Activated CD8-positive, alpha-beta T cell treated with anti-CD3 and anti-CD28 coated beads for 36 hours (primary cell): ENCODE measurements around the gene LPXN. TPM values are rescaled to one million over a fixed set of nuclear protein-coding genes. Genes with fewer than 3 reads are reported as not detected.

Source experiments
- ATAC-seq: fragments of 200-7000 bp; cut with Tn5 transposase; one replicate; pipeline ENCODE4 v1.10.0; 2021; ENCODE audit warnings: mild to moderate bottlenecking, moderate library complexity
- CTCF ChIA-PET: fragments of 350-600 bp; sonication (Branson Sonifier 250); formaldehyde crosslinking; loops from one replicate; lab custom pipeline; 2021; ENCODE audit warnings: antibody characterized with exemption; lab: Charles Lee
- POLR2A ChIA-PET: fragments of 350-600 bp; sonication (Branson Sonifier 250); formaldehyde crosslinking; loops from one replicate; lab custom pipeline; 2021; ENCODE audit warnings: antibody characterized with exemption; lab: Charles Lee
- DNase-seq: peaks from one replicate; pipeline ENCODE4 v3.0.0-alpha.2; 2020
- H3K27ac Mint-ChIP-seq: one replicate; pipeline ENCODE4 v1.8.0; 2021; ENCODE audit warnings: mild to moderate bottlenecking, mixed read lengths
- H3K27me3 Mint-ChIP-seq: one replicate; pipeline ENCODE4 v1.8.0; 2021; ENCODE audit warnings: mixed read lengths
- H3K36me3 Mint-ChIP-seq: one replicate; pipeline ENCODE4 v1.8.0; 2021; ENCODE audit warnings: low read depth, mixed read lengths
- H3K4me1 Mint-ChIP-seq: one replicate; pipeline ENCODE4 v1.8.0; 2021; ENCODE audit warnings: low read depth, mixed read lengths
- H3K4me3 Mint-ChIP-seq: one replicate; pipeline ENCODE4 v1.8.0; 2021; ENCODE audit warnings: mild to moderate bottlenecking, moderate library complexity, mixed read lengths
- H3K9me3 Mint-ChIP-seq: one replicate; pipeline ENCODE4 v1.8.0; 2021; ENCODE audit warnings: mixed read lengths
- CTCF ChIP-seq: fragments of 200-600 bp; IDR thresholded peaks from one replicate; pipeline ENCODE4 v1.8.0; 2022; ENCODE audit warnings: antibody characterized with exemption, mild to moderate bottlenecking
- intact Hi-C: fragments of 100-400 bp; cut with micrococcal nuclease; formaldehyde crosslinking; loops from one replicate; pipeline ENCODE4 v1.10.0; 2022
- total RNA-seq, 2 experiments: library from RNA; stranded (reverse); gene quantifications; one replicate each; pipeline ENCODE4 v1.2.3, GENCODE V29; 2021

LPXN gene
- total RNA-seq, 2 experiments from 2014 or later: 139 TPM

- ATAC-seq: no peak
- TF ChIP-seq CTCF: no peak
- Mint-ChIP-seq H3K4me1 (peaks cover 22% of the 10 kb centered on the region), H3K9me3 (no peaks in the 10 kb centered on the region), H3K36me3 (peaks cover 17% of the 10 kb centered on the region), H3K27ac (peak overlapping the region; percentile 9), H3K27me3 (no peaks in the 10 kb centered on the region), H3K4me3 (no peak overlapping the region)
- no peak for DNase-seq
- intact Hi-C loops: no loop called here
- POLR2A ChIA-PET: interaction anchor here (0.9 to 2.3 kb wide), 2 partner anchors 9 to 73 kb away, joined by 3 to 5 read pairs; no protein-coding TSS in a partner anchor
- CTCF ChIA-PET: interaction anchor here (0.6 to 2.1 kb wide), 5 partner anchors 8 to 269 kb away, joined by 3 to 12 read pairs (median 3); no protein-coding TSS in a partner anchor
Observed at GRCh38 chr11:58504232-58504631, 71.4 kb downstream of the LPXN start.

GRCh38 chr11:58503361-58503856, 72.2 kb downstream of the LPXN start:
- no peak overlapping the region for H3K4me3 Mint-ChIP-seq
- H3K27ac Mint-ChIP-seq: no peak overlapping the region
- H3K4me1 Mint-ChIP-seq: peaks cover 30% of the 10 kb centered on the region
- ChIA-PET CTCF (interaction anchor here (0.8 to 1.2 kb wide), 3 partner anchors 9 to 218 kb away, joined by 3 read pairs; no protein-coding TSS in a partner anchor), POLR2A (interaction anchor here (2.3 kb wide), 1 partner anchor 74 kb away, joined by 5 read pairs; no protein-coding TSS in a partner anchor)
- intact Hi-C loops: no loop called here
- TF ChIP-seq CTCF: no peak
- no peak for DNase-seq
- peaks cover 14% of the 10 kb centered on the region for H3K36me3 Mint-ChIP-seq
- no peak for ATAC-seq
- no peaks in the 10 kb centered on the region for H3K27me3 Mint-ChIP-seq
- no peaks in the 10 kb centered on the region for H3K9me3 Mint-ChIP-seq

- H3K4me1 Mint-ChIP-seq: peaks cover 40% of the 10 kb centered on the region
- no peak overlapping the region for H3K4me3 Mint-ChIP-seq
- POLR2A ChIA-PET: no interaction called here
- DNase-seq (no peak), ATAC-seq (no peak)
- intact Hi-C loops: no loop called here
- no peak for TF ChIP-seq CTCF
- CTCF ChIA-PET: no interaction called here
- peaks cover 15% of the 10 kb centered on the region for H3K36me3 Mint-ChIP-seq
- H3K27me3 Mint-ChIP-seq: no peaks in the 10 kb centered on the region
- no peaks in the 10 kb centered on the region for H3K9me3 Mint-ChIP-seq
- no peak overlapping the region for H3K27ac Mint-ChIP-seq
Observed at GRCh38 chr11:58502004-58502403, 73.7 kb downstream of the LPXN start.

GRCh38 chr11:58498464-58498863, 77.2 kb downstream of the LPXN start:
- Mint-ChIP-seq H3K27ac (peak overlapping the region; percentile 82), H3K4me3 (no peak overlapping the region), H3K9me3 (no peaks in the 10 kb centered on the region), H3K4me1 (peaks cover 44% of the 10 kb centered on the region), H3K27me3 (no peaks in the 10 kb centered on the region), H3K36me3 (peaks cover 19% of the 10 kb centered on the region)
- intact Hi-C loops: no loop called here
- POLR2A ChIA-PET: no interaction called here
- peak; percentile 70 for ATAC-seq
- DNase-seq: peak; percentile 46
- TF ChIP-seq CTCF: no peak
- CTCF ChIA-PET: interaction anchor here (1.0 to 3.1 kb wide), 2 partner anchors 21 to 26 kb away, joined by 3 to 14 read pairs; no protein-coding TSS in a partner anchor

GRCh38 chr11:58497951-58498350, 77.7 kb downstream of the LPXN start:
- no peak for DNase-seq
- Mint-ChIP-seq H3K36me3 (peaks cover 19% of the 10 kb centered on the region), H3K27me3 (no peaks in the 10 kb centered on the region), H3K9me3 (no peaks in the 10 kb centered on the region), H3K4me3 (no peak overlapping the region), H3K27ac (peak overlapping the region; percentile 82), H3K4me1 (peaks cover 45% of the 10 kb centered on the region)
- TF ChIP-seq CTCF: no peak
- CTCF ChIA-PET: interaction anchor here (3.1 kb wide), 1 partner anchor 26 kb away, joined by 14 read pairs; no protein-coding TSS in a partner anchor
- no peak for ATAC-seq
- intact Hi-C loops: no loop called here
- POLR2A ChIA-PET: no interaction called here
